ENCODE measurements around the gene CTSH.

The CTSH gene

DNA sequence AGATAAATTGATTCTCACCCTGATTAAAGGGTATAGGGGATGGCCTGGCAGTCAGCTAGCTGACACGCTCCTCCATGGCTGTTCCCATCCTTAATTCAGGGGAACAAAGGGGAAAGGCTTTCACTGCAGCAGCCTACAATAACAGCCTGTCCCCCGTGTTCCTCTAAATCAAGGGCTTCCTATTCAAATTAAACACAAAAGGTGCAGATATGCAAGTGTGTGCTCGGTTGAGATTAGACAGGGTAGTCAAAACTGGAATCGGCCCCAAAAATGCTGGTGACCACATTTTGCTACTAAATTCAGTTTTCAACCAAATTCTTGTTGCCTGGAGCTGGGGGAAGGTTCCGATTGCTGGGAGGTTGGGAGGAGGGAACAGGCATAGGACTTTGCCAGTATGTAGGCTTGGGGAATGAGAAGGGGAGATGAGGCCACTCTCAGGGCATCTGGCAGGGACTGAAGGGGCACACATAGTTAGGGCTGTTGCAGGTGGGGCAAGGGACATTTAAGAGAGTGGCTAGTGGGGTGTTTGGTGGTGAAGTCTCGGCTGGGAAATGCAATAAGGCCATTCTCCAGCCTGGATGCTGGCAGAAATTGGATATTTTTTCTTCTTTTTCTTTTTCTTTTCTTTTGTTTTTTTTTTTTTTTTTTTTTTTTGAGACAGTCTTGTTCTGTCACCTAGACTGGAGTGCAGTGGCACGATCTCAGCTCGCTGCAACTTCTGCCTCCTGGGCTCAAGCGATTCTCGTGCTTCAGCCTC, 32.9 kb upstream of the CTSH start:
- DNase-seq, result no peak

- no peak for DNase-seq
These were observed 32.3 kb upstream of the CTSH start for GRCh38 chr15:78977091-78977571.

- DNase-seq, result no peak
These were observed 31.8 kb upstream of the CTSH start for GRCh38 chr15:78976691-78977090.

DNA sequence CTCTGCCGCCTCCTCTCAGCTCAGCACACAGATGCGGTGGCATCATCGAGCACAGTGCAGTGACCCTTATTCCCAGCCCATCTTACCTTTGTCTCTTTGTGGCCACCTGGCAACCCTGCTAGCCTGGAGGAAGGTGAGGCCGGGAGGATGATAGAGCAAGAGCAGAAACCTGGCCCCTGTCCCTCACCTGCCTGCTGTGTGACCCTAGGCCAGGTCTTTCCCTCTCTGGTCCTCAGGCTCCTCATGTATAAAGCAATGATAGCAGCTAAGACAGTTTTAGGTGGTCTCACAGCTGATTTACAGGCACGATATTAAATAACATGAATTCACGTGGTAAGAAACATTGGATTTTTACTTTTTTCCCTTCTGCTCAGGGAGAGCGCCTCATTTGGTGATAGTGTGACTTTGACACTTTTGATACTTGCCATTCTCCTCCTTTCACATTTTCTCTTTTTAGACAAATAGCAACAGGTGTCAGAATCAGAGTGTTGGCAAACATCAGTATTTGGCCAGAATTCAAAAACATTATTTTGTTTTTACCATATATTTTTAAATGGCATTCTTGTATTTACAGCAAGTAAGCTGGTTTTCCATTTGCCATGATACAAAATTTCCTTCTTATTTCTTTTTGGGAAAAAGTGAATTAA, 29.5 kb upstream of the CTSH start:
- no peak for DNase-seq

DNA sequence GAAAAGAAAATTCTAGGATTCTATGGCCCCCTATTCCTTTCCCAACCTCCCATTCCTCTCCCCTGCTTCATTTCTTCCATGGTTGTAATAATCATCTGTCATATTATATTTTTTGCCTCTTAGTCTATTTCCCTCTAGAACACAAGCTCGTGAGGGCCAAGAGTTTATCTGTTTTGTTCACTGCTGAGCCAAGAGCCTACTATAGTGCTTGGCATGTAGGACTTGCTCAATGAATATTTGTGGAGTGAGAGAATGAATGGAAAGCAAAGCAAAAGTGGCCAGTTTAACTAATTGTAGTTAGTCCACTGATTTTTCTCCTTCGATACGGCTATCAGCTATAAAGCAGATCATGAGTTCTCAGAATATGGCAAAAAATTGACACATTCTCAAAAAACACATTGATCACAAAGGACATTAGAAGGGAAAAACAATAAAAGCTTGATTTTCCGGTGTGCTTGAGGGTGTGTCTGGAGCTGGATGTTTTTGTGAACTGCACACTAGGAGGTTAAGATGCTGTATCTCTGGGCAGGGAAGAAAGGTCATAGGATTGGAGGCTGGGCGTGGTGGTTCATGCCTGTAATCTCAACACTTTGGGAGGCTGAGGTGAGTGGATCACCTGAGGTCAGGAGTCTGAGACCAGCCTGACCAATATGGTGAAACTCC, 25.0 kb upstream of the CTSH start:
- no peak for DNase-seq

DNA sequence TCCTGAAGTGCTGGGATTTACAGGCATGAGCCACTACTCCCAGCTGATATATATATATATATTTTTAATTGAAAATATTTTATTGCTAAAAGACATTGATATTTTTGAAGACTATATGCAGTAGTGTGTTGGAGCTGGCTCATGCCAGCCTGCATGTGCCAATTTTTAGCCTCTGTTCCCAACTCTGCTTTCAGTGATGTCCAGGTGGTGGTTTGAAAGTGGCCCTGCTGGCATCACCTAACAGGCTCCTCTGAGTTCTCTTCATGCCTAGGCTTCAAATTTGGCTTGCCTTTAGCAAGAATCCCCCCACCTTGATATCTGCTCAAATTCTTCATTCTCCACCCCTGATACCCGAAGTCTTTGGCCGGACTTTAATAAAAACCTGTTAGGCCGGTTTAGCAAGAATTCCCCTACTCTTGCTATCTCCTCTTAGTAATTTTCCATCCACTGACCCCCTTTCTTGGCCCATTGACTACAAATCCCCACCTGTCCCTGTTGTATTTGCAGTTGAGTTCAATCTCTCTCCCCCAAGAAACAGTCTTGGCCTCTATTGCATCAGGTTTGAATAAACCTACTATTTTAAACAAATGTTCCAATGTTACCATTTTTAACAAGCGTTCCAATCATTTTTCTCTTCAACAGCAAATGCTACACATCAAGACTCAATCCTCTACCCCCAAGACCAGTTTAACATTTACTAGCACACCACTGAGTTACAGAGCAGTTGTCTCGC, 23.9 kb upstream of the CTSH start:
- no peak for DNase-seq

- no peak for DNase-seq
These were observed 23.3 kb upstream of the CTSH start for GRCh38 chr15:78968114-78968513.

DNA sequence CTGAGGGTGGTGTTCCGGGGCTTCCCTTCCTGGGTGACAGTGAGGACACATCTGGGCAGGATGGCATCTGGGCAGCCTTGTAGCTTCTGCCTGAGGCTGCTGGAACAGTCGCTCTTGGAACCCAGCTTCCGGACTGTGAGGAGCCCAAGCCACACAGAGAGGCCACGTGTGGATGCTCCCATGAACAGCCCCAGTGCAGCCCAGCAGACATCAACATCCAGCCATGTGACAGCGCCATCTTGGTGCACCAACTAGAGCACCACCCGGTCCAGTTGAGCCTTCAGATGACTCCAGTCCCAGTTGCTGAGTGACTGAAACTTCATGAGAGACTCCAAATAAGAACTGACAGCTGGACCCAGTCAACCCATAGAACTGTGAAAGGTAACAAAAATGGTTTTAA, 15.5 kb upstream of the CTSH start:
- DNase-seq, result no peak

GRCh38 chr15:78959360-78959759, 14.5 kb upstream of the CTSH start:
- DNase-seq, result no peak

GRCh38 chr15:78957416-78958093, 12.7 kb upstream of the CTSH start:
- DNase-seq, result no peak

DNA sequence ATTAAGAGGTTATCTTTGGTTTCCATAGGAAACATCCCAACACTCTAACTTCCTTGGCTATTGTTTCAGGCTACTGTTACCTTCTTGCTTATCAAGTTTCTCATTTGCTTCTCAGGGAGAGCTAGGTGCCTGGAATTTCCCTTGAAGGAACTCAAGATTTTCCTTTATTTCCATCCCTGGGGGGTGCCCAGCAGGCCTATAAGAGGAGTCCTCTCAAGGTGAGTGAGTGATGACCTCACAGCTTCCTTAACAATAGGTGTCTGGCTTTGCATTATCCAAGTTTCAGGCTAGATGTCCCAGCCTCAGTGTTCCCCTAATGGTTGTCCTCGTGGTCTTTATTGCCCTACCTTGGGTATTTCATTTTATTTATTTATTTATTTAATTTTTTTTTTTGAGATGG, 12.1 kb upstream of the CTSH start:
- DNase-seq, result no peak

- DNase-seq, result no peak
These were observed 10.5 kb upstream of the CTSH start for GRCh38 chr15:78955355-78955754.

DNA sequence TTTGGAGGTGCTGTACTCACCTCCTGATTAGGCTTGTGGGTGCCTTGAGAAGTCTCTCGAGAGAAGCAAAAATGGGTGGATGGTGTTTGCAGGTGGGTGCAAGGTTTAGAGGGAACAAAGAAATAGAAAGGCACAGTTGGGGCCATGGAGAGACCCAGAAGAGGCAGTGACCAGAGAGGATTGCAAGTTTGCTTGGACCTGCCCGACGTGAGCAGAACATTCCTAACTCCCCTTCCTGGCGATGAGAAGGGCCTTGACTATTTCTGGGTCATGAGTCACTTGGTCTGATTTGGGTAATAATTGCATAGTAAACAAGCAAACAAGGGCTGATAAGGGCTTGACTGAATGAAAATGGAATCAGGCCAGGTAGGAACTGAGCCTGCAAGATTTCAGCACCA, 7.0 kb upstream of the CTSH start:
- DNase-seq, result no peak

DNA sequence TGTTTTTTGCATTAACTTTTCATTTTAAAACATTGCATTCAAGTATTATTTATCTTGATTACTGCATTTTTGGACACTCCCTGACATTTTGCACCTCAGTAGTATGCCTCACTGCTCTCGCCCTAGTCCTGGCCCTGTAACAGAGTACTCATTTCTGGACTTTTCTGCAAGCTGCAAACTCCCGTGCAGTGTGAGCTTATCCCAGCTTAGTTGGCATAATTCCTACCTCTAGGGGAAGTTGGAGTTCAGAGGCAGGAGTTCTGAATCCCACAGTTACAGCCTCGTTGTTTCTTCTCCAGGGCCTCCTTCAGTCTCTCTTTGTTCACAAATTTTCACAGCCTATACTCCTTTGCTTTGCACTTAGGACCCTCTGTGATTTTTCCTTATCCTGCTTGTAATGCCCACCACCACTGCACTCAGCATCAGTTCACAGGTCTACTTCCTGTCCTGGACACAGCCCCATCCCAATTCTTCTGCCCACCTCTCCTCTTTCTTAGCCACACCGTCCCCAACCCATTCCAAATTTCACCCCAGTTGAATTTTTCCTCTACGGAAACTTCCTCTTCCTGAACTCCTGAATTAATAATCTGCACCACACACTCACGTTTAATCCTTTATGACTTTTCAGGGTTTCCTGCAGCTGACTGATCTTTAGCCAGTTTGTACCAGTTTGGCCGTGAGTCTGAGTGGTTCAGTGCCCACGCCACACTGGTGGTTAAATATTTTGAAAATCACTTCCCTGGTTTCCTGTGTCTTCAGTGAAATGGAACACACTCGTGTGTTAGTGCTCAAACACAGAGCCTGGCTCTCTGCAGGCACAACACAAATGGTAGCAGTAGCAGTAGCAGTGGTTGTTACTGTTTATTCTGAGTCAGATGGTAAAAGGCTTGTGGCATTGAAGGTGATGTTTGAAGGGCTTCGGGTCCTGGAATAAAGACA, 6.3 kb upstream of the CTSH start:
- DNase-seq, result no peak

DNA sequence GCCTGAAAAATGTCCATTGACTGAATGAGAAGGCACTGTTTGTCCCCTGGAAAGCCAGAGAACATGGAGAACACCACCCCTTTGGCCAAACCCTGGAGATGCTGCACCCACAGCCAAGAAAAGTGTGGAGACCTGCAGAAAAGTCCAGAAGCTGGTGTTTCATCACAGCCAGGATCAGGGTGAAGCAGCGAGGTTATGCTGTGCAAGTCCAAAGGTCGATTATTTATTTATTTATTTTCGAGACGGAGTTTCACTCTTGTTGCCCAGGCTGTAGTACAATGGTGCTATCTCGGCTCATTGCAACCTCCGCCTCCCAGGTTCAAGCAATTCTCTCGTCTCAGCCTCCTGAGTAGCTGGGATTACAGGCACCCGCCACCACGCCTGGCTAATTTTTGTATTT, 5.5 kb upstream of the CTSH start:
- no peak for DNase-seq

DNA sequence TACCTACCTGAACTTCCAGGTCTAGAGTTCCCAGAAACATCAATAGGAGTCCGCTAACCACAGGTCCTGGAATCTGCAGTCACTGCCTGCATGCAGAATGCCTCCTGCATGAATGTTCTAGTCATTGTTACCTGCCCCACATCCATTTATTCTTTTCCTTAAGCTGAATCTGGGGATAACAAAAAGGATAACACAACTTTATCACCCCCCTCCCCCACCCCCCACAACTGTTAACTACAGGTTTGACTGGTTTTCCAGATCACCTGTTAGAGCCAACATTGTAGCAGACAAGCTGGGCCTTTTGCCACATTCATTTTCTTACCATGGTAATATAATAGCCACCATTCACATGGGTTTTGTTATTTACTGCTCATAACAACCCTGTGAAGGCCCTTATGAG, 4.6 kb upstream of the CTSH start:
- no peak for DNase-seq

DNA sequence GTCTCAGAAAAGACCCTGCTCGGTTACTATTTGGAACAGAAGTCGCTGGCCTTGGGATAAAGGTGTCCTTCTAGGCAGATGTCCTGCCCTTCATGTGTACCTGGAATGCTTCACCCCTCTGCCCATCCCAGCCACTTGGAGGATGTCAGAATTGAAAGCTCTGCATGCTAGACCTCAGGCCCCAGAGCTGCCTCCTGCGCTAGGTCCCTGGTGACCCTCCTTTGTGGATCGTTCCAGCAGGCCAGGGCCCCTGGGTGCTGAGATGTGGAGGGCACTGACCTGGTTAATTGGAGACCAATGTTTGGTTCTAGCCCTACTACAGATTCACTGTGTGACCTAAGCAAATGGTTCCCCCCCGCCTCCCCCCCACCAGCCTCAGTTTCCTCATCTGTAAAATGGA, 2.7 kb upstream of the CTSH start:
- DNase-seq, result no peak

- DNase-seq, result no peak
These were observed 1.6 kb upstream of the CTSH start for GRCh38 chr15:78946493-78946892.

- DNase-seq, result no peak
These were observed 632 bp downstream of the CTSH start for GRCh38 chr15:78944202-78944625.

- DNase-seq, result no peak
These were observed 1.2 kb downstream of the CTSH start for GRCh38 chr15:78943692-78944091.

DNA sequence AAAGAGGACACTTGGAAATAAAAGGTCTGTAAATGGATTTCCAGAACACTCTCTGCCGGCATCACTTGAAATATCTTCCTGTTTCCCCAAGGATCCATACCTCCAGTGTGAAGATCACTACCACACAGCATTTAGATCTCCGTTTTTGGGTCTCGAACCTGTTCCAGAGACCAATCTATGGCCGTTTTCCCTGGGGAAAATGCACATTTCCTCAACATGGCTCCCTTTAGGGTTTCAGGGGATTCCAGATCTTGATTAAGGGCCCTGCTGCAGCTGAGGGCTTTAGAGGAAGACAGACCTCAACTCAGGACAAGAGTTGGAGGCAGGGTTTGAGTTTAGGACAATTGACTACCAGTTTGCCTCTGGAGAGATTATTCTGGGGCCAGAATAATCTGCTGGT, 2.1 kb downstream of the CTSH start:
- no peak for DNase-seq

All from NCI-H2227 treated with DMSO at 0.1 percent for 48 hours (cell line).